ENCODE measurements around the gene CRTAP.
"Not testable (repeated sequence)": the region's sequence is repeated elsewhere in the genome, so short reads cannot be mapped to it uniquely, and the experiment has no call there.

Gene CRTAP

GRCh38 chr3:33181229-33181628 is 67.4 kb downstream of the CRTAP start:
- no peak for DNase-seq

DNA sequence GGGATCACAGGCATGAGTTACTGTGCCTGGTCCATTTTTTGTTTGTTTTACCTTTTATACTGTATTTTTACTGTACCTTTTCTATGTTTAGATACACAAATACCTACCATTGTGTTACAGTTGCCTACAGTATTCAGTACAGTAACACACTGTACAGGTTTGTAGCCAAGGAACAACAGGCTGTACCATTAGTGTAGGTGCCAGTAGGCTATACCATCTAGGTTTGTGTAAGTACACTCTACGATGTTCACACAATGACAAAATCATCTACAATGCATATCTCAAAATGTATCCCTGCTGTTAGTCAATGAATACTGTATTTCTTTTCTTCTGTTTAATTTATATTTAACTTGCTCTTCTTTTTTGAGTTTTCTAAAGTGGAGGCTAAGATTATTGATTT is 67.8 kb downstream of the CRTAP start:
- not testable (repeated sequence) for DNase-seq

DNA sequence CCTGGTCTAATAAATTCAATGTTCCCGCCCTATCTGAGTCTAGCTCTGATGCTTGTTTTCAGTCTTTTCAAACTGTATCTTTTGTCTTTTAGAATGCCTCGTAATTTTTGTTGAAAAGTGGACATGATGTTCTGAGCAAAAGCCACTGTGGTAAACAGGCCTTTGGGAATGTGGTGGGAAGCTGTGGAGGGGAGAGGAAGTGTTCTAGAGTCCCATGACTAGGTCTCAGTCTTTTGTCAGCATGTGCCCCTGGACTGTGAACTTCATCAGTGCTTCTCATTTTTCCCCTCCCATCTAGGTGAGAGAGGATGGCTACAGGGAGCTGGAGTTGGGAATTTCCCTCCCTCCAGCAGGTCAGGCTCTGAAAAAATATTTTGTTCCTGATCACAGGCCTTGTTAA is 71.0 kb downstream of the CRTAP start:
- DNase-seq = no peak

DNA sequence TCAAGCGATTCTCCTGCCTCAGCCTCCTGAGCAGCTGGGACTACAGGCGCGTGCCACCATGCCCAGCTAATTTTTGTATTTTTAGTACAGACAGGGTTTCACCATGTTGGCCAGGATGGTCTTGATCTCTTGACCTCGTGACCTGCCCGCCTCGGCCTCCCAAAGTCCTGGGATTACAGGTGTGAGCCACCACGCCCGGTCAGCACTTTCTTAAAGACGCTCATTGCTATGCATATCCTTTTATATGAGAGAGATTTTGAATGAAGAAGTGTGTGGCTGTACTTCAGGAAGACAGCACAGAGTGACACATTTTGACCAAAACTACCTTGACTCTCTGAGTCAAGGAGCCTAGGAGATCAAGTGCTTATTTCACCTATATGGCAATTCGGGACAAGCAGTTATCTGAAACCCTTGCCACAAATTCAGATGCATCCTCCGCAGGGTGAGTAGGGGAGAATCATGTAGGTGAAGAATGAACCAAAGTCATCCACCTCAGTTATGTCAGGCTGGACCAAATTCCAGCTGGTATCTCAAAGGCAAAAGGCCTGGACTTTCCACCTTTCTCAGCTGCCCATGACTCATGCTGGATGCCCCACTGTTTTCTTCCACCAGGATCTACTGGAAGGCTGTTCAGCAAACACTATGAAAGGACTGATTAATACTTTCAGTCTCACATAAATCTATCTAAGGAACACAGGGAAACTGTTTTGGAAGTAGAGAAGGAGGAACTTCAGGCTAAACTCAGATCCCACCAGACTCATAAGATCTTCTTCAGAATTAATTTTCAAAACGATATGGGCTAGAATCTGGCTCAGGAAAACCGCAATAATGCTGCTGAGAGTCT is 72.9 kb downstream of the CRTAP start:
- no peak for DNase-seq

- DNase-seq = no peak
Observed at GRCh38 chr3:33187368-33187634, 73.5 kb downstream of the CRTAP start.

DNA sequence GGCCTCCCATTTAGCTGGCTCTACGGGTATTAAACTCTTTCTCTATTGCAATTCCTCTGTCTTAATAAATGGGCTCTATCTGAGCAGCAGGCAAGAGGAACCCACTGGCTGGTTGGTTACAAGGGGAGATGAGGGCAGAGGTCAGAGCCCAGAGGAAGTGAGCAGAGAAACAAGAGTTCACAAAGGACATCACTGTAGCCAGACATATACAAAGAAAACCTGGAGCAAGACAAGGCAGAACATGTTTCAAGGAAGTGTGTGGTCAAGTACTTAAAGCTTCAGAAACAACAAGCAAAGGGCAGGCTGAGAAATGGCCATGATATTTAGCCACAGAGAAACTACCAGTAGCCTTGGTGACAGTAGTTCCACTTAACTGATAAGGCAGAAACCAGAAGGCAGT is 80.5 kb downstream of the CRTAP start:
- no peak for DNase-seq

GRCh38 chr3:33196538-33196937 is 82.7 kb downstream of the CRTAP start:
- DNase-seq = no peak

Data from NCI-H2227 treated with DMSO at 0.1 percent for 48 hours (cell line).